HG02571 (cell line): ENCODE measurements around the gene SLC12A9.

Source experiments
- ATAC-seq: cut with Tn5 transposase; IDR thresholded peaks from one replicate; pipeline ENCODE4 v1.9.1; 2021; ENCODE audit warnings: mild to moderate bottlenecking, moderate library complexity; ENCODE audit not compliant: unreplicated experiment

The SLC12A9 gene

GRCh38 chr7:100882201-100882600, 29.7 kb downstream of the SLC12A9 start:
- no peak for ATAC-seq

- no peak for ATAC-seq
These were observed 30.4 kb downstream of the SLC12A9 start for GRCh38 chr7:100882785-100883526.

- no peak for ATAC-seq
These were observed 32.4 kb downstream of the SLC12A9 start for GRCh38 chr7:100884736-100885439.

GRCh38 chr7:100885440-100886141, 33.1 kb downstream of the SLC12A9 start:
- no peak for ATAC-seq

- no peak for ATAC-seq
These were observed 33.8 kb downstream of the SLC12A9 start for GRCh38 chr7:100886142-100886935.

GRCh38 chr7:100886936-100887515, 34.5 kb downstream of the SLC12A9 start:
- no peak for ATAC-seq

GRCh38 chr7:100887516-100888290, 35.2 kb downstream of the SLC12A9 start:
- no peak for ATAC-seq

GRCh38 chr7:100888291-100888987, 35.9 kb downstream of the SLC12A9 start:
- ATAC-seq: no peak

GRCh38 chr7:100888988-100889750, 36.7 kb downstream of the SLC12A9 start, which contains the start of gene UFSP1:
Gene UFSP1 (minus strand): TSS chr7:100889715. CDS start chr7:100889271, 444 bp downstream.
- ATAC-seq: peak; percentile 33

- ATAC-seq: no peak
These were observed 38.4 kb downstream of the SLC12A9 start for GRCh38 chr7:100890653-100891567.

GRCh38 chr7:100891568-100892247, 39.2 kb downstream of the SLC12A9 start:
- no peak for ATAC-seq

- ATAC-seq: no peak
These were observed 40.1 kb downstream of the SLC12A9 start for GRCh38 chr7:100892364-100893317.

GRCh38 chr7:100893318-100893895, 40.9 kb downstream of the SLC12A9 start:
- no peak for ATAC-seq

GRCh38 chr7:100893910-100894721, 41.6 kb downstream of the SLC12A9 start:
- ATAC-seq: no peak
